ENCODE data around the gene IRF2BP2. TPM values are rescaled to one million over a fixed set of nuclear protein-coding genes. Genes with fewer than 3 reads are reported as not detected.

Gene IRF2BP2
- total and polyA plus RNA-seq, 2 of the 13 experiments (the other 11 are each of a cell fraction or from before 2014, with no cell fraction given), result 140 to 147 TPM

DNA sequence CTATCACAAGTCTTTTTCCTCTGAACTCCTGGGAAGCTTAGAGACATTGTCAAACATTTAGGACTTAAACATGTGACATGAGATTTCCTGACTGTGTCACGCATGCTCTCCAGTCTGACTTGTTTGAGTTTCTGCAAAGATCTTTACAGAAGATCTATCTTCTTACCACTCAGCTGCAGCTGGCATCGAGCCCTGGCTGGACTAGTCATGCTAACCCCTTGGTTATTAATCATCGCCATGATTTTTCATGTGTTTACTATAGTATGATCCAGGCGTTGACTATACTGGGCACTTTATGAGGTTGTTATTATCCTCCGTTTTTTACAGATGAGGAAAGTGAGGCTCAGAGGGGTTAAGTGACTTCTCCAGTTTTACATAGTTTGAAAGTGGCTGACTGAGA, 18.1 kb upstream of the IRF2BP2 start:
- H2AFZ ChIP-seq (ENCODE audit: low read length), result no peak overlapping the region
- H3K36me3 ChIP-seq (replicated peaks in 1 of 2; ENCODE audit: control insufficient read depth in 1 of 2, insufficient read depth in 2 of 2, low read length in 2 of 2), result no peaks in the 10 kb centered on the region
- H3K4me1 ChIP-seq (ENCODE audit: insufficient read depth, low read length), result peaks cover 96% of the 10 kb centered on the region
- in situ Hi-C loops (cut with HindIII; ENCODE audit: extremely low pct_ligation_motif_present, low pct_unique_long_range_greater_than_20kb) (no loop called here), intact Hi-C loops (cut with micrococcal nuclease; ENCODE audit: unreplicated experiment) (no loop called here)
- no peaks in the 10 kb centered on the region for H3K79me2 ChIP-seq (ENCODE audit: insufficient read depth, low read length)
- ATAC-seq (no peak), FAIRE-seq (no peak), DNase-seq (ENCODE audit: low spot score) (no peak)
- ChIA-PET POLR2A (interaction anchor here (0.7 to 3.8 kb wide), 12 partner anchors 9 to 96 kb away, joined by 3 to 61 read pairs (median 8); partner anchors contain the start of gene IRF2BP2), CTCF (ENCODE audit: low intra/inter-chr PET ratio, low total read pairs) (no interaction called here)
- no peaks in the 10 kb centered on the region for H3K27me3 ChIP-seq (ENCODE audit: control insufficient read depth in 1 of 2, insufficient read depth in 2 of 2, low read length in 2 of 2)
- no peaks in the 10 kb centered on the region for H3K9me3 ChIP-seq (ENCODE audit: low read length)
- H3K4me3 ChIP-seq (replicated peaks in 1 of 3; ENCODE audit: insufficient read depth in 1 of 3, low read depth in 2 of 3, low read length in 3 of 3), result no peak overlapping the region
- no TSS peak for BruUV-seq (replicated peaks)
- no peak for TF ChIP-seq ZNF235 (CRISPR knock-in tag; IDR thresholded peaks at IDR 0.05; ENCODE audit: borderline replicate concordance)
- no peak for TF ChIP-seq NFE2L2 (IDR thresholded peaks at IDR 0.05; ENCODE audit: low read length)
- WGBS (ENCODE audit: low lambda C conversion rate), result 89% methylated on average over 5 of the region's 5 CpGs
- no peak overlapping the region for H3K4me2 ChIP-seq (ENCODE audit: low read depth, low read length)
- H3K9ac ChIP-seq (ENCODE audit: insufficient read depth, low read depth, low read length), result 0 out of 2 replicates have a peak overlapping the region, but pooled peaks have one; percentile 41
- H4K20me1 ChIP-seq (ENCODE audit: insufficient read depth, low read length), result no peaks in the 10 kb centered on the region
- peak overlapping the region; percentile 43 for H3K27ac ChIP-seq (ENCODE audit: extremely low read length, insufficient read depth, low read length)

DNA sequence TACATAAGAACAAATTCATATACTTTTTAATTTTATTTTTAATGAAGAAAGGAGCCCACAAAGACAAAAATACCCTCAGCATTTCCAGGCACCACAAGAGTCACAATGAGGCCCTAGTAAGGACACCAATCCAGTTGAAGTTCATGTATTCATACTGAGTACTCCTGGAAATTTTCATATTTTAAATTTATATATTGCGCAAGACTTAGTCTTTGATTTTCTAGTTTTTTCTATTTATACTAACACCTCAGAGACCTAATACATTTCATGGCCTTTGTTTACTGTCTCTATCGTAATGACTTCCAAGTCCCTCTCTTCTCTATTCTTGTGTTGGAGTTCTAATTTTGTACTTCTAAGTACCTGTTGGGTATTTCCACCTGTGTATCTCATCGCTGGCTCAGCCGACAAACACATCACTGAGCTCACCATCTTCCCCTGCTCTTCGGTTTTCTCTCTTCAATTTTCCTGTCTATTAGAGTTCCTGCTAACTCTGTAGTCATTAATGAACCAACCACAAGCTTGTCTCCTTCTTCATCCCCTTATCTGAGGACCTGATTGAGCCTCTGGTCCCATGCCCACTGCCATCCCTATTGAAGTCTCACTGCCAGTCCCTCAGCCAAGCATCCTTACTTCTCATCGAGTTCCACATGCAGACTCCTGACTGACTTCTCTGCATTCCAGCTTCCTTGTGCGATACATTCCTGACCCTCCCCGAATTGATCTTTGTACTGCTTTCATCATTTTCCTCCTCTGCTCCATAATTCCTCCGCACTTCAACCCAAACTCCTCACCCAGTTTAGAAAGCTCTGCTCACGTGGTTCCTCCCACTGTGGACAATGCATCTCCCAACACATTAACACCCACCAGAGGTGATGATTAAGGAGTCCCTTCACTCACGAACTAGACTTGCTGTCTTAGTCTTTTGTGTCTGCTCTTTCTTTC, 17.3 kb upstream of the IRF2BP2 start:
- Histone ChIP-seq H3K4me1 (ENCODE audit: insufficient read depth, low read length) (peaks cover 96% of the 10 kb centered on the region), H3K4me3 (replicated peaks in 1 of 3; ENCODE audit: insufficient read depth in 1 of 3, low read depth in 2 of 3, low read length in 3 of 3) (no peak overlapping the region), H3K4me2 (ENCODE audit: low read depth, low read length) (peak overlapping the region; percentile 29), H3K27me3 (ENCODE audit: control insufficient read depth in 1 of 2, insufficient read depth in 2 of 2, low read length in 2 of 2) (no peaks in the 10 kb centered on the region), H3K27ac (ENCODE audit: extremely low read length, insufficient read depth, low read length) (peak overlapping the region; percentile 43), H3K9ac (ENCODE audit: insufficient read depth, low read depth, low read length) (peak overlapping the region; percentile 41), H4K20me1 (ENCODE audit: insufficient read depth, low read length) (no peaks in the 10 kb centered on the region), H3K9me3 (ENCODE audit: low read length) (no peaks in the 10 kb centered on the region), H3K36me3 (replicated peaks in 1 of 2; ENCODE audit: control insufficient read depth in 1 of 2, insufficient read depth in 2 of 2, low read length in 2 of 2) (no peaks in the 10 kb centered on the region), H3K79me2 (ENCODE audit: insufficient read depth, low read length) (no peaks in the 10 kb centered on the region), H2AFZ (ENCODE audit: low read length) (no peak overlapping the region)
- ChIA-PET CTCF (ENCODE audit: low intra/inter-chr PET ratio, low total read pairs) (no interaction called here), POLR2A (interaction anchor here (0.7 to 3.8 kb wide), 12 partner anchors 8 to 97 kb away, joined by 3 to 61 read pairs (median 8); partner anchors contain the start of gene IRF2BP2)
- DNase-seq (ENCODE audit: low spot score) (peak; percentile 75), ATAC-seq (peak; percentile 36; the same call in 2 of the 3 replicates), FAIRE-seq (no peak)
- in situ Hi-C loops (cut with HindIII; ENCODE audit: extremely low pct_ligation_motif_present, low pct_unique_long_range_greater_than_20kb), result no loop called here
- 54% methylated on average over 11 of the region's 11 CpGs for whole genome bisulfite sequencing (ENCODE audit: low lambda C conversion rate)
- intact Hi-C loops (cut with micrococcal nuclease; ENCODE audit: unreplicated experiment), result no loop called here
- BruUV-seq (replicated peaks), result no TSS peak
- peak; percentile 67; the same call in 1 of the 2 replicates for TF ChIP-seq RXRB (CRISPR knock-in tag; IDR thresholded peaks at IDR 0.05; ENCODE audit: borderline replicate concordance)
- 0 out of 2 replicates have a peak, but pooled peaks have one; percentile 40 for TF ChIP-seq ERF (CRISPR knock-in tag; IDR thresholded peaks at IDR 0.05)
- TF ChIP-seq, protein P1, sequence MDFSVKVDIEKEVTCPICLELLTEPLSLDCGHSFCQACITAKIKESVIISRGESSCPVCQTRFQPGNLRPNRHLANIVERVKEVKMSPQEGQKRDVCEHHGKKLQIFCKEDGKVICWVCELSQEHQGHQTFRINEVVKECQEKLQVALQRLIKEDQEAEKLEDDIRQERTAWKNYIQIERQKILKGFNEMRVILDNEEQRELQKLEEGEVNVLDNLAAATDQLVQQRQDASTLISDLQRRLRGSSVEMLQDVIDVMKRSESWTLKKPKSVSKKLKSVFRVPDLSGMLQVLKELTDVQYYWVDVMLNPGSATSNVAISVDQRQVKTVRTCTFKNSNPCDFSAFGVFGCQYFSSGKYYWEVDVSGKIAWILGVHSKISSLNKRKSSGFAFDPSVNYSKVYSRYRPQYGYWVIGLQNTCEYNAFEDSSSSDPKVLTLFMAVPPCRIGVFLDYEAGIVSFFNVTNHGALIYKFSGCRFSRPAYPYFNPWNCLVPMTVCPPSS (IDR thresholded peaks at IDR 0.05), result no peak
- TF ChIP-seq DMAP1 (CRISPR knock-in tag; IDR thresholded peaks at IDR 0.05), result no peak
- no peak for TF ChIP-seq ZSCAN25 (CRISPR knock-in tag; IDR thresholded peaks at IDR 0.05)
- no peak for TF ChIP-seq BORCS8-MEF2B (CRISPR knock-in tag; IDR thresholded peaks at IDR 0.05)
- no peak for TF ChIP-seq FOXM1 (CRISPR knock-in tag; IDR thresholded peaks at IDR 0.05)
- no peak for TF ChIP-seq BHLHE40 (IDR thresholded peaks at IDR 0.05; ENCODE audit: low read length)
- TF ChIP-seq SOX6 (IDR thresholded peaks at IDR 0.05), result no peak
- TF ChIP-seq SOX6 (CRISPR knock-in tag; IDR thresholded peaks at IDR 0.05), result peak; percentile 48; the same call in 1 of the 2 replicates
- TF ChIP-seq ZFY (CRISPR knock-in tag; IDR thresholded peaks at IDR 0.05), result no peak
- TF ChIP-seq RCOR2 (CRISPR knock-in tag; IDR thresholded peaks at IDR 0.05), result peak; percentile 51; the same call in 1 of the 2 replicates
- peak; percentile 45 for TF ChIP-seq PHF5A (CRISPR knock-in tag; IDR thresholded peaks at IDR 0.05; ENCODE audit: low read depth, unreplicated experiment)
- no peak for TF ChIP-seq KDM5A (IDR thresholded peaks at IDR 0.05; ENCODE audit: borderline replicate concordance, low read length)
- 0 out of 2 replicates have a peak, but pooled peaks have one; percentile 23 for TF ChIP-seq PPARG (CRISPR knock-in tag; conservative IDR thresholded peaks at IDR 0.05)
- no peak for TF ChIP-seq NFYB (CRISPR knock-in tag; IDR thresholded peaks at IDR 0.05)
- no peak for TF ChIP-seq ZBTB21 (CRISPR knock-in tag; IDR thresholded peaks at IDR 0.05)
- peak; percentile 76 for TF ChIP-seq GATAD2A (CRISPR knock-in tag; IDR thresholded peaks at IDR 0.05)

All from HepG2 (cell line).